Neural progenitor cell (in vitro differentiated cells): ENCODE data around the gene ARRDC4. TPM values are rescaled to one million over a fixed set of nuclear protein-coding genes. Genes with fewer than 3 reads are reported as not detected.

Source experiments
- DNase-seq: peaks from one replicate; pipeline ENCODE4 v3.0.0-alpha.2; 2016; ENCODE audit warnings: low spot score
- H2AFZ ChIP-seq: fragments of 200-600 bp; sonication (generic); replicated peaks from 2 replicates; pipeline ENCODE4 v1.6.1; 2016; ENCODE audit warnings: antibody characterized with exemption
- H3F3A ChIP-seq: fragments of 200-600 bp; sonication (generic); 2 replicates; pipeline ENCODE4 v1.6.1; 2016; ENCODE audit warnings: antibody characterized with exemption, low read depth
- H3K27ac ChIP-seq: fragments of 200-600 bp; sonication (generic); 2 replicates; pipeline ENCODE4 v1.5.1; 2016; ENCODE audit warnings: mild to moderate bottlenecking
- H3K27me3 ChIP-seq: fragments of 200-600 bp; sonication (generic); 2 replicates; pipeline ENCODE4 v1.6.1; 2016; ENCODE audit warnings: mild to moderate bottlenecking, moderate library complexity
- H3K36me3 ChIP-seq: fragments of 200-600 bp; sonication (generic); 2 replicates; pipeline ENCODE4 v1.5.1; 2016
- H3K4me1 ChIP-seq: fragments of 200-600 bp; sonication (generic); 2 replicates; pipeline ENCODE4 v1.6.1; 2016; ENCODE audit warnings: mixed run types
- H3K4me2 ChIP-seq: fragments of 200-600 bp; sonication (generic); 2 replicates; pipeline ENCODE4 v1.6.1; 2016
- H3K4me3 ChIP-seq: fragments of 200-600 bp; sonication (generic); 2 replicates; pipeline ENCODE4 v1.5.1; 2016
- H3K79me2 ChIP-seq: fragments of 200-600 bp; sonication (generic); 2 replicates; pipeline ENCODE4 v1.6.1; 2016; ENCODE audit warnings: low read depth
- H3K9ac ChIP-seq: fragments of 200-600 bp; sonication (generic); 2 replicates; pipeline ENCODE4 v1.6.1; 2016
- H3K9me3 ChIP-seq: fragments of 200-600 bp; sonication (generic); 2 replicates; pipeline ENCODE4 v1.5.1; 2016; ENCODE audit warnings: low read depth
- H4K20me1 ChIP-seq: fragments of 200-600 bp; sonication (generic); 2 replicates; pipeline ENCODE4 v1.6.1; 2016; ENCODE audit warnings: low read depth
- H3K27ac Mint-ChIP-seq: 3 replicates; pipeline ENCODE4 v1.8.0; 2021; ENCODE audit warnings: mixed read lengths
- H3K27me3 Mint-ChIP-seq: 2 replicates; pipeline ENCODE4 v1.8.0; 2022; ENCODE audit warnings: low read depth, mild to moderate bottlenecking, inconsistent platforms, moderate library complexity, mixed read lengths; ENCODE audit not compliant: insufficient read depth
- H3K36me3 Mint-ChIP-seq: 3 replicates; pipeline ENCODE4 v1.8.0; 2021; ENCODE audit warnings: mixed read lengths
- H3K4me1 Mint-ChIP-seq: 3 replicates; pipeline ENCODE4 v1.8.0; 2021; ENCODE audit warnings: mixed read lengths
- H3K4me3 Mint-ChIP-seq: 3 replicates; pipeline ENCODE4 v1.8.0; 2021; ENCODE audit warnings: mild to moderate bottlenecking, moderate library complexity, mixed read lengths
- H3K9me3 Mint-ChIP-seq: 3 replicates; pipeline ENCODE4 v1.8.0; 2020; ENCODE audit warnings: mixed read lengths
- EZH2 ChIP-seq: fragments of 200-600 bp; sonication (generic); IDR thresholded peaks from 2 replicates; pipeline ENCODE4 v1.6.1; 2017; ENCODE audit warnings: antibody characterized with exemption, mild to moderate bottlenecking, moderate library complexity
- EZH2phosphoT487 ChIP-seq: fragments of 200-600 bp; sonication (generic); IDR thresholded peaks from 2 replicates; pipeline ENCODE4 v1.6.1; 2017; ENCODE audit warnings: antibody characterized with exemption
- total RNA-seq: library from RNA; depleted of rRNA; stranded (reverse); fragments of >200 nt; gene quantifications from 2 replicates; pipeline ENCODE4 v1.2.3, GENCODE V29; 2015; ENCODE audit warnings: low replicate concordance
- TF ChIP-seq, protein P1 (sequence below): fragments of 200-600 bp; sonication (generic); IDR thresholded peaks from 2 replicates; pipeline ENCODE4 v1.5.1; 2017; ENCODE audit warnings: antibody characterized with exemption, mild to moderate bottlenecking

ARRDC4 gene
- total RNA-seq = 19.9 and 28.2 TPM in 2 replicates

- peaks cover 30% of the 10 kb centered on the region for H3K27me3 ChIP-seq
- Mint-ChIP-seq H3K27ac (peak within 1 kb of the TSS; percentile 60), H3K4me3 (peak within 1 kb of the TSS; percentile 92), H3K4me1 (peaks cover 33% of the 10 kb centered on the region), H3K27me3 (peaks cover 3% of the 10 kb centered on the region), H3K36me3 (peaks cover 10% of the 10 kb centered on the region), H3K9me3 (no peaks in the 10 kb centered on the region)
- no peaks in the 10 kb centered on the region for H3K79me2 ChIP-seq
- no peaks in the 10 kb centered on the region for H4K20me1 ChIP-seq
- peak; percentile 19 for TF ChIP-seq EZH2
- TF ChIP-seq, protein P1, sequence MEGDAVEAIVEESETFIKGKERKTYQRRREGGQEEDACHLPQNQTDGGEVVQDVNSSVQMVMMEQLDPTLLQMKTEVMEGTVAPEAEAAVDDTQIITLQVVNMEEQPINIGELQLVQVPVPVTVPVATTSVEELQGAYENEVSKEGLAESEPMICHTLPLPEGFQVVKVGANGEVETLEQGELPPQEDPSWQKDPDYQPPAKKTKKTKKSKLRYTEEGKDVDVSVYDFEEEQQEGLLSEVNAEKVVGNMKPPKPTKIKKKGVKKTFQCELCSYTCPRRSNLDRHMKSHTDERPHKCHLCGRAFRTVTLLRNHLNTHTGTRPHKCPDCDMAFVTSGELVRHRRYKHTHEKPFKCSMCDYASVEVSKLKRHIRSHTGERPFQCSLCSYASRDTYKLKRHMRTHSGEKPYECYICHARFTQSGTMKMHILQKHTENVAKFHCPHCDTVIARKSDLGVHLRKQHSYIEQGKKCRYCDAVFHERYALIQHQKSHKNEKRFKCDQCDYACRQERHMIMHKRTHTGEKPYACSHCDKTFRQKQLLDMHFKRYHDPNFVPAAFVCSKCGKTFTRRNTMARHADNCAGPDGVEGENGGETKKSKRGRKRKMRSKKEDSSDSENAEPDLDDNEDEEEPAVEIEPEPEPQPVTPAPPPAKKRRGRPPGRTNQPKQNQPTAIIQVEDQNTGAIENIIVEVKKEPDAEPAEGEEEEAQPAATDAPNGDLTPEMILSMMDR = no peak
- peak within 1 kb of the TSS; percentile 82 for H3K4me2 ChIP-seq
- H3K4me3 ChIP-seq = peak within 1 kb of the TSS; percentile 72
- H3K36me3 ChIP-seq = no peaks in the 10 kb centered on the region
- no peaks in the 10 kb centered on the region for H3K9me3 ChIP-seq
- peaks cover 7% of the 10 kb centered on the region for H3K4me1 ChIP-seq
- no peak within 1 kb of the TSS for H3K9ac ChIP-seq
- H3K27ac ChIP-seq = no peak within 1 kb of the TSS
- DNase-seq = peak; percentile 99
- H2AFZ ChIP-seq = peak within 1 kb of the TSS; percentile 86
- H3F3A ChIP-seq = no peaks in the 10 kb centered on the region
These were observed at the start of gene ARRDC4 for GRCh38 chr15:97960364-97961066. Gene ARRDC4, plus strand, starts transcription at chr15:97960703. Its CDS starts 159 bp downstream, at chr15:97960862.

GRCh38 chr15:97914711-97915110 is 45.8 kb upstream of the ARRDC4 start:
- Mint-ChIP-seq H3K36me3 (no peaks in the 10 kb centered on the region), H3K27ac (no peak overlapping the region), H3K4me3 (no peak overlapping the region), H3K27me3 (no peaks in the 10 kb centered on the region), H3K4me1 (no peaks in the 10 kb centered on the region), H3K9me3 (no peaks in the 10 kb centered on the region)
- Histone ChIP-seq H3K9me3 (no peaks in the 10 kb centered on the region), H2AFZ (no peak overlapping the region), H3K4me3 (no peak overlapping the region), H4K20me1 (no peaks in the 10 kb centered on the region), H3K36me3 (no peaks in the 10 kb centered on the region), H3K4me1 (no peaks in the 10 kb centered on the region), H3K4me2 (no peak overlapping the region), H3F3A (no peaks in the 10 kb centered on the region), H3K9ac (no peak overlapping the region), H3K79me2 (no peaks in the 10 kb centered on the region), H3K27ac (no peak overlapping the region), H3K27me3 (peaks cover 5% of the 10 kb centered on the region)
- no peak for DNase-seq
- TF ChIP-seq EZH2 = no peak
- no peak for TF ChIP-seq EZH2phosphoT487
- TF ChIP-seq, protein P1 = no peak

DNA sequence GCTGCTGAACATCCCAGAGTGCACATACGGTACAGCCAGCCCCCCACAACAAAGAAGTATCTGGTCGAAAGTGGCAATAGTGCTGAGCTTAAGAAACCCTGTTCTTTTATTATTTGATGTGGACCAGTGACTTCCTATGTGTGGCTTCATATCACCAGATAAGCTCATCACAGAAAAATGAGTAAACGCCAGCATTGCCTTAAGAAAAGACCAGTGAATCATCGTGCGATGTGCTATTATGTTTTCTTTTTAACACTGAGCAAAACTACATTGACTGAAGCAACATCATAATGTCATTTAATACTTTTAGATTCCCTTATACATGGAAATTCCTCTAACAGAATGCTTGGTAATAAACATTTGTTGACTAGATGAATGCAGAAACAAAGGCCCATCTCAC is 45.2 kb upstream of the ARRDC4 start:
- Histone ChIP-seq H3K27ac (no peak overlapping the region), H3K36me3 (no peaks in the 10 kb centered on the region), H3F3A (no peaks in the 10 kb centered on the region), H3K9me3 (no peaks in the 10 kb centered on the region), H4K20me1 (no peaks in the 10 kb centered on the region), H2AFZ (no peak overlapping the region), H3K9ac (no peak overlapping the region), H3K79me2 (no peaks in the 10 kb centered on the region), H3K4me3 (no peak overlapping the region), H3K4me2 (no peak overlapping the region), H3K27me3 (peaks cover 5% of the 10 kb centered on the region), H3K4me1 (no peaks in the 10 kb centered on the region)
- Mint-ChIP-seq H3K27me3 (no peaks in the 10 kb centered on the region), H3K27ac (no peak overlapping the region), H3K36me3 (no peaks in the 10 kb centered on the region), H3K4me3 (no peak overlapping the region), H3K4me1 (no peaks in the 10 kb centered on the region), H3K9me3 (no peaks in the 10 kb centered on the region)
- TF ChIP-seq, protein P1 = no peak
- no peak for TF ChIP-seq EZH2phosphoT487
- no peak for TF ChIP-seq EZH2
- DNase-seq = no peak
